DMS153 treated with DMSO at 0.1 percent for 48 hours (cell line): ENCODE results near the gene SHROOM2.

ENCODE experiments used
- DNase-seq: peaks from one replicate; lab custom pipeline; 2025; ENCODE audit not compliant: unreplicated experiment; lab: John Stamatoyannopoulos, UW

Gene SHROOM2

GRCh38 chrX:9997041-9997440 lies 210.8 kb downstream of the SHROOM2 start:
- DNase-seq: no peak

GRCh38 chrX:9997524-9997923 lies 211.3 kb downstream of the SHROOM2 start:
- no peak for DNase-seq
